ENCODE data around the gene RAB37. TPM values are rescaled to one million over a fixed set of nuclear protein-coding genes. Genes with fewer than 3 reads are reported as not detected.

RAB37 gene
- total and polyA plus RNA-seq, 9 of the 15 experiments (the other 6 are each of a cell fraction or from before 2014, with no cell fraction given) = 0.03 to 0.27 (median 0.11) TPM; not detected in 4

DNA sequence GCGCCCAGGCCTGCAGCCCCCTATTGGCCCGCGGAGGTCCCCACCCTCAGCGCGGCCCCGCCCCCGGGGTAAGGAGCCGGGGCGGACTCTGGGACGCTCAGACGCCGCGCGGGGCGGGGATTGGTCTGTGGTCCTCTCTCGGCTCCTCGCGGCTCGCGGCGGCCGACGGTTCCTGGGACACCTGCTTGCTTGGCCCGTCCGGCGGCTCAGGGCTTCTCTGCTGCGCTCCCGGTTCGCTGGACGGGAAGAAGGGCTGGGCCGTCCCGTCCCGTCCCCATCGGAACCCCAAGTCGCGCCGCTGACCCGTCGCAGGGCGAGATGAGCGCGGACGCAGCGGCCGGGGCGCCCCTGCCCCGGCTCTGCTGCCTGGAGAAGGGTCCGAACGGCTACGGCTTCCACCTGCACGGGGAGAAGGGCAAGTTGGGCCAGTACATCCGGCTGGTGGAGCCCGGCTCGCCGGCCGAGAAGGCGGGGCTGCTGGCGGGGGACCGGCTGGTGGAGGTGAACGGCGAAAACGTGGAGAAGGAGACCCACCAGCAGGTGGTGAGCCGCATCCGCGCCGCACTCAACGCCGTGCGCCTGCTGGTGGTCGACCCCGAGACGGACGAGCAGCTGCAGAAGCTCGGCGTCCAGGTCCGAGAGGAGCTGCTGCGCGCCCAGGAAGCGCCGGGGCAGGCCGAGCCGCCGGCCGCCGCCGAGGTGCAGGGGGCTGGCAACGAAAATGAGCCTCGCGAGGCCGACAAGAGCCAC is 11.6 kb downstream of the RAB37 start, which contains the start of gene NHERF1 (continued):
- TF ChIP-seq, protein P1, sequence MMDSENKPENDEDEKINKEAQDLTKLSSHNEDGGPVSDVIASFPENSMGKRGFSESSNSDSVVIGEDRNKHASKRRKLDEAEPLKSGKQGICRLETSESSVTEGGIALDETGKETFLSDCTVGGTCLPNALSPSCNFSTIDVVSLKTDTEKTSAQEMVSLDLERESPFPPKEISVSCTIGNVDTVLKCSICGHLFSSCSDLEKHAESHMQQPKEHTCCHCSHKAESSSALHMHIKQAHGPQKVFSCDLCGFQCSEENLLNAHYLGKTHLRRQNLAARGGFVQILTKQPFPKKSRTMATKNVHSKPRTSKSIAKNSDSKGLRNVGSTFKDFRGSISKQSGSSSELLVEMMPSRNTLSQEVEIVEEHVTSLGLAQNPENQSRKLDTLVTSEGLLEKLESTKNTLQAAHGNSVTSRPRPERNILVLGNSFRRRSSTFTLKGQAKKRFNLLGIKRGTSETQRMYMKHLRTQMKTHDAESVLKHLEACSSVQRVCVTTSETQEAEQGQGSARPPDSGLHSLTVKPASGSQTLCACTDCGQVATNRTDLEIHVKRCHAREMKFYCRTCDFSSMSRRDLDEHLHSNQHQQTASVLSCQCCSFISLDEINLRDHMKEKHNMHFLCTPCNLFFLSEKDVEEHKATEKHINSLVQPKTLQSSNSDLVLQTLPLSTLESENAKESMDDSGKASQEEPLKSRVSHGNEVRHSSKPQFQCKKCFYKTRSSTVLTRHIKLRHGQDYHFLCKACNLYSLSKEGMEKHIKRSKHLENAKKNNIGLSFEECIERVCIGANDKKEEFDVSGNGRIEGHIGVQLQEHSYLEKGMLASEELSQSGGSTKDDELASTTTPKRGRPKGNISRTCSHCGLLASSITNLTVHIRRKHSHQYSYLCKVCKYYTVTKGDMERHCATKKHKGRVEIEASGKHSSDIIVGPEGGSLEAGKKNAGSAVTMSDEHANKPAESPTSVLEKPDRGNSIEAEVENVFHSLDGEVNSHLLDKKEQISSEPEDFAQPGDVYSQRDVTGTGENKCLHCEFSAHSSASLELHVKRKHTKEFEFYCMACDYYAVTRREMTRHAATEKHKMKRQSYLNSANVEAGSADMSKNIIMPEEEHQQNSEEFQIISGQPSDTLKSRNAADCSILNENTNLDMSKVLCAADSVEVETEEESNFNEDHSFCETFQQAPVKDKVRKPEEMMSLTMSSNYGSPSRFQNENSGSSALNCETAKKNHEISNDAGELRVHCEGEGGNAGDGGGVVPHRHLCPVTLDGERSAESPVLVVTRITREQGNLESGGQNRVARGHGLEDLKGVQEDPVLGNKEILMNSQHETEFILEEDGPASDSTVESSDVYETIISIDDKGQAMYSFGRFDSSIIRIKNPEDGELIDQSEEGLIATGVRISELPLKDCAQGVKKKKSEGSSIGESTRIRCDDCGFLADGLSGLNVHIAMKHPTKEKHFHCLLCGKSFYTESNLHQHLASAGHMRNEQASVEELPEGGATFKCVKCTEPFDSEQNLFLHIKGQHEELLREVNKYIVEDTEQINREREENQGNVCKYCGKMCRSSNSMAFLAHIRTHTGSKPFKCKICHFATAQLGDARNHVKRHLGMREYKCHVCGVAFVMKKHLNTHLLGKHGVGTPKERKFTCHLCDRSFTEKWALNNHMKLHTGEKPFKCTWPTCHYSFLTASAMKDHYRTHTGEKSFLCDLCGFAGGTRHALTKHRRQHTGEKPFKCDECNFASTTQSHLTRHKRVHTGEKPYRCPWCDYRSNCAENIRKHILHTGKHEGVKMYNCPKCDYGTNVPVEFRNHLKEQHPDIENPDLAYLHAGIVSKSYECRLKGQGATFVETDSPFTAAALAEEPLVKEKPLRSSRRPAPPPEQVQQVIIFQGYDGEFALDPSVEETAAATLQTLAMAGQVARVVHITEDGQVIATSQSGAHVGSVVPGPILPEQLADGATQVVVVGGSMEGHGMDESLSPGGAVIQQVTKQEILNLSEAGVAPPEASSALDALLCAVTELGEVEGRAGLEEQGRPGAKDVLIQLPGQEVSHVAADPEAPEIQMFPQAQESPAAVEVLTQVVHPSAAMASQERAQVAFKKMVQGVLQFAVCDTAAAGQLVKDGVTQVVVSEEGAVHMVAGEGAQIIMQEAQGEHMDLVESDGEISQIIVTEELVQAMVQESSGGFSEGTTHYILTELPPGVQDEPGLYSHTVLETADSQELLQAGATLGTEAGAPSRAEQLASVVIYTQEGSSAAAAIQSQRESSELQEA (IDR thresholded peaks at IDR 0.05; ENCODE audit: low read depth) = no peak
- TF ChIP-seq, protein P2, sequence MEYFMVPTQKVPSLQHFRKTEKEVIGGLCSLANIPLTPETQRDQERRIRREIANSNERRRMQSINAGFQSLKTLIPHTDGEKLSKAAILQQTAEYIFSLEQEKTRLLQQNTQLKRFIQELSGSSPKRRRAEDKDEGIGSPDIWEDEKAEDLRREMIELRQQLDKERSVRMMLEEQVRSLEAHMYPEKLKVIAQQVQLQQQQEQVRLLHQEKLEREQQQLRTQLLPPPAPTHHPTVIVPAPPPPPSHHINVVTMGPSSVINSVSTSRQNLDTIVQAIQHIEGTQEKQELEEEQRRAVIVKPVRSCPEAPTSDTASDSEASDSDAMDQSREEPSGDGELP (CRISPR knock-in tag; IDR thresholded peaks at IDR 0.05; ENCODE audit: borderline replicate concordance) = peak; percentile 66
- TF ChIP-seq, protein P3, sequence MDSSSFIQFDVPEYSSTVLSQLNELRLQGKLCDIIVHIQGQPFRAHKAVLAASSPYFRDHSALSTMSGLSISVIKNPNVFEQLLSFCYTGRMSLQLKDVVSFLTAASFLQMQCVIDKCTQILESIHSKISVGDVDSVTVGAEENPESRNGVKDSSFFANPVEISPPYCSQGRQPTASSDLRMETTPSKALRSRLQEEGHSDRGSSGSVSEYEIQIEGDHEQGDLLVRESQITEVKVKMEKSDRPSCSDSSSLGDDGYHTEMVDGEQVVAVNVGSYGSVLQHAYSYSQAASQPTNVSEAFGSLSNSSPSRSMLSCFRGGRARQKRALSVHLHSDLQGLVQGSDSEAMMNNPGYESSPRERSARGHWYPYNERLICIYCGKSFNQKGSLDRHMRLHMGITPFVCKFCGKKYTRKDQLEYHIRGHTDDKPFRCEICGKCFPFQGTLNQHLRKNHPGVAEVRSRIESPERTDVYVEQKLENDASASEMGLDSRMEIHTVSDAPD (CRISPR knock-in tag; IDR thresholded peaks at IDR 0.05) = no peak
- no peak for TF ChIP-seq ZSCAN32 (CRISPR knock-in tag; IDR thresholded peaks at IDR 0.05)
- no peak for TF ChIP-seq ADNP (tag; IDR thresholded peaks at IDR 0.05)
- TF ChIP-seq TGIF2 (CRISPR knock-in tag; IDR thresholded peaks at IDR 0.05) = no peak
- TF ChIP-seq TRIM28 (IDR thresholded peaks at IDR 0.05) = no peak
- TF ChIP-seq SMARCE1 (IDR thresholded peaks at IDR 0.05) = no peak
- TF ChIP-seq GATA2 (CRISPR knock-in tag; IDR thresholded peaks at IDR 0.05) = no peak
- no peak for TF ChIP-seq SIRT6 (IDR thresholded peaks at IDR 0.05; ENCODE audit: low read depth, low read length)
- no peak for TF ChIP-seq POU5F1 (IDR thresholded peaks at IDR 0.05; ENCODE audit: borderline replicate concordance, low read depth, low read length, partially characterized antibody)
- TF ChIP-seq GTF2A2 (tag; IDR thresholded peaks at IDR 0.05) = no peak
- TF ChIP-seq ZNF274 (IDR thresholded peaks at IDR 0.05; ENCODE audit: borderline replicate concordance, low read depth, low read length) = no peak
- TF ChIP-seq, protein P4, sequence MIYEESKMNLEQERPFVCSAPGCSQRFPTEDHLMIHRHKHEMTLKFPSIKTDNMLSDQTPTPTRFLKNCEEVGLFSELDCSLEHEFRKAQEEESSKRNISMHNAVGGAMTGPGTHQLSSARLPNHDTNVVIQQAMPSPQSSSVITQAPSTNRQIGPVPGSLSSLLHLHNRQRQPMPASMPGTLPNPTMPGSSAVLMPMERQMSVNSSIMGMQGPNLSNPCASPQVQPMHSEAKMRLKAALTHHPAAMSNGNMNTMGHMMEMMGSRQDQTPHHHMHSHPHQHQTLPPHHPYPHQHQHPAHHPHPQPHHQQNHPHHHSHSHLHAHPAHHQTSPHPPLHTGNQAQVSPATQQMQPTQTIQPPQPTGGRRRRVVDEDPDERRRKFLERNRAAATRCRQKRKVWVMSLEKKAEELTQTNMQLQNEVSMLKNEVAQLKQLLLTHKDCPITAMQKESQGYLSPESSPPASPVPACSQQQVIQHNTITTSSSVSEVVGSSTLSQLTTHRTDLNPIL (CRISPR knock-in tag; IDR thresholded peaks at IDR 0.05) = no peak
- no peak for TF ChIP-seq STAT5A (IDR thresholded peaks at IDR 0.05; ENCODE audit: borderline replicate concordance, low read length)
- TF ChIP-seq ZNF217 (CRISPR knock-in tag; IDR thresholded peaks at IDR 0.05) = no peak
- no peak for TF ChIP-seq KLF16 (IDR thresholded peaks at IDR 0.05)

All from K562 (cell line).